T-helper 1 cell (primary cell): ENCODE data around the gene SYDE2.
"Not testable (repeated sequence)": the region's sequence is repeated elsewhere in the genome, so short reads cannot be mapped to it uniquely, and the experiment has no call there.

ENCODE experiments used
- DNase-seq, 5 donors: peaks; one replicate each; pipeline ENCODE4 v3.0.0-alpha.2; 2012 to 2020
- total RNA-seq, 4 donors: gene quantifications; one replicate each; lab custom pipeline; 2026; lab: John Stamatoyannopoulos, UW

The SYDE2 gene
- 5.6 to 19.9 (median 13.3) reads per million in 4 donors for total RNA-seq

DNA sequence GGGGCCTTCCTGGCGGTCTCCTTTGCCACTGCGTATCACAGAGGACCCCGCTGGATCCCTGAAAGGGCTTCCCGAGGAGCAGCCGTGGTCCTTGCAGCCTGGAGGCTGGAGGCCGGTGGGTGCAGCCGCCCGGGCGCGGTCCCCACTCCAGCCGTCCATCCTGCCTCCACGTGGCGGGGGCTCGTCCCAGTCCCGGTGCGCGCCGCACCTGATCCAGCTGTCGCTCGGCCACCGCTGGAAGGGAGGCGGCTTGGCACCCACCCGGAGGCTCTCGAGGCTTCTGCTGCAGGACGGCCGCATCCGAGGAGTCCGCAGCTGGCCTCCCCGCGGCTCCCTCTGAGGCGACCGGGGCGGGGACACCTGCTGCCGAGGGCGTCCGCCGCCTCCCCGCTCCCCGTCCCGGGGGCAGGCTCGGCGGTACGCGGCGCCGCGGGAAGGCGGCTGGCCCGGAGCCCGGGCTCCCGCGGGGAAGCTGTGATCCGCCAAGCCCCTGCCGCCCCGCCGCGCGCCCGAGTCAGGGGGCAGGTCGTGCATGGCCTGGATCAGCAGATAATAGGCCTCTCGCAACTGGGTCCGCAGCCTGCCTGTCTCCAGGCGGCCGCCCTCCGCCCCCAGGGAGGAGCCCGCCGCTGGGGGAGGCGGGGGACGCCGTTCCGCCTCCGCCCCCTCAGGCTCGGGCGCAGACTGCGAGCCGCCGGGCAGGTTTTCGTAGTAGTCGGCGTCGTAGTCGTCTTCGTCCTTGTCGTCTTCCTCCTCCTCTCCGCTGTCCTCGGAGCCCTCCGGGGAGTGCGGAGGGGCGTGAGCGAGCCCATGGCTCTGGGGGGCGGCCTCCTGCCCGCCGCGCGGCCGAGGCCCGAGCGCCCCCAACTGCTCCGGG, at the start of gene SYDE2:
SYDE2 (minus strand) TSS at position 554 of the 877 bp plus-strand sequence; CDS start at position 534, 20 bp downstream.
- DNase-seq: peak; percentile 62 to 81 (median 71)

- DNase-seq: not testable (repeated sequence)
Observed at GRCh38 chr1:85249042-85249441, 48.2 kb upstream of the SYDE2 start.

GRCh38 chr1:85245891-85246290, 45.1 kb upstream of the SYDE2 start:
- no peak for DNase-seq

DNA sequence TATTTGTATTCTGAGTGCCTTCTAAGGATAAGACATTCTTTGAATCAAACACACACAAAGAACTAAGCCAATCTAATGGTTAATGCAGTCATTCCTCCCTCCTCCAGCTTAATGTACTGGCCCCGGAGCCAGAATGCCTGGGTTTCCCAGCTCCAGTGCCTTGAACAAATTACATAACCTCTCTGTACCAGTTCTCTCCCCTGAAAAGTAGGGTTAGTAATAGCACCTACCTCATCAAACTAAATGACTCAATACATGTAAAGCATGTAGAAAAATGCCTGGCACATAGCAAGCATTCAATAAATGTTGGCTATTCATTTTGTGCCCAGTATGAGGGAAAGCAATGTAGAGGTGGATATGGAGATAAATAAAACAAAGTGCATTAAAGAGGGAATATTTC, 44.6 kb upstream of the SYDE2 start:
- DNase-seq: no peak

- no peak for DNase-seq
Observed at GRCh38 chr1:85244271-85245061, 43.6 kb upstream of the SYDE2 start.

GRCh38 chr1:85243372-85243771, 42.6 kb upstream of the SYDE2 start:
- DNase-seq: no peak

GRCh38 chr1:85240643-85241042, 39.8 kb upstream of the SYDE2 start:
- no peak for DNase-seq

DNA sequence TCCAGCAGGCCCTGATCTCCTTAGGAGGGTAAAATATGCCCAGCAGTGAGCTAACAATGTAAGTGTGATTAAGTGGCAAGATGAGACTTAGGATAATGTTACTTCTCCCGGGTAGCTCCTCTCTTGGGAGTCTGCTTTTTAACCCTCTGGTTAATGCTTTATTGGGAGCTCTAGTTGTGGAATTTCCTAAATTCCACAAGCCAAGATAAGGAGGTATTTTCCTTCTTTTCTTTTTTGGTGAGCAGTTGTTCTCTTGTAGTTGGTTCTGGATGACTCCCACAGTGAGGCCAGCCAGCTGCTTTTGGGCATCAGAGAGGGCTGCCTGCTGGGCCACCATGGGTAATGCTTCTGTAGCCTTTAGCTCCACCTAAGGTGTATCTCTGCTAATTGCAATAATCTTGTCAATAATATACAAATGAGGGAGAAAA, 39.4 kb upstream of the SYDE2 start:
- DNase-seq: peak in 1 of 5 donors; percentile 30

DNA sequence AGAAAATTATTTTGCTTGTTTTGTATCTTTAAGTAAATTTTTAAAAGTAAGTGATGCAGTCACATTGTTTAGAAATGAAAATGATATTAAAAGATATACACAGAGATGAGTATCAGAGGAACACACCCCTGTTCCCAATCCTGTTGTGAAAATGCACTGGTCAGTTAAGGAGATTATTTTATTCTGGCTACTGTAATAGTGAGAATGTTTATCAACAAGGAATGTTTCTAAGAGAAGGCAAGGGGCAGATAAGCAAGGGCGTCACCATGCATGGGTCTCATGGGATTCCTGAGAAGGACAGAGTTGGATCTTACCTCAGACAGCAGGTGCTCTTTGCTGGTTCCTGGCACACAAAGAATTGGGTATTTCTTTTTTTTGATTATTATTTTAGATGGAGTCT, 36.8 kb upstream of the SYDE2 start:
- DNase-seq: no peak

DNA sequence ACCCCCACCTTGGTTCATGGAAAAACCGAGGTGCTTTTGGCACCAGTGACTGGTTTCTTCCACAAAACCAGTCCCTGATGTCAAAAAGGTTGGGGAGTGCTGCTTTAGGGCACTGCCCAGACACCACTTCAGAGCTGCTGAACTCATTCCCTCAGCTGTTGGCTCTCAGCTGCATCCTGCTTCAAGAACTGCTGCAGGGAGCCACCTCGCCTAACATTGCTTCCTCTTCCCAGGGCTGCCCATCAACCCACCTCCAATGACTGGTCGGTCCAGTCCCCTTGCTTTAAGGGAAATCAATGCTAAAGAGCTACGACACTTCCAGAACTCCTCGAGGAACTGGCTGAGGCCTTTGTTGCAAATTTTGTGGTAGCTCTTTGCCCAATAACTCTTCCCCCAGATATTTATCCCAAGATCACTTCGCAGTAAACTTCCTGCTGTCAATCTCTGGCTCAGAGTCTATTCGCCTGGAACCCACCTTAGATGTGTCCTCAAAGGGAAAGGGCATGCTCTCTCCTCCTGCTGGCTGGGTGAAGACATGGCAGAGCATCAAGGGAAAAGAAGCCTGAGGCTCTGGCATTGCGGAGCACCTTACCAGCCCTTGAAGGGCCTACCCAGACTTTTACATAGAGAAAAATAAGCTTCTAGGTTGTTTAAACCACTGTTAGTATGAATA, 29.6 kb upstream of the SYDE2 start:
- no peak for DNase-seq

DNA sequence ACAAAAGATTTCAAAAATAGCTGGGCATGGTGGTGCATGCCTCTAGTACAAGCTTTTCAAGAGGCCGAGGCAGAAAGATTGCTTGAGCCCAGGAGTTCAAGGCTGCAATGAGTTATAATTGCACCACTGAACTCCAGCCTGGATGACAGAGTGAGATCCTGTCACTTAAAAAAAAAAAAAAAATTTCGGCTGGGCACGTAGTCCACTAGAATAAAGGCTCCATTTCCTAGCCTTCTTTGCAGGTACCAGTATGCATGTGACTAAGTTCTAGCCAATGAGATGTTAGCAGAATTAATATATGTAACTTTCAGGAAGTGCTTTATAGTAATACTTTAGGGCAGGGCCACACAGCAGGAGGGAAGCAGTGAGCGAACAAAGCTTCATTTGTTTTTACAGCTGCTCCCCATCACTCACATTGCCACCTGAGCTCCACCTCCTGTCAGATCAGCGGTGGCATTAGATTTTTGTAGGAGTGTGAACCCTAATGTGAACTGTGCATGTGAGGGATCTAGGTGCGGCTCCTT, 28.8 kb upstream of the SYDE2 start:
- no peak for DNase-seq

GRCh38 chr1:85228972-85229371, 28.2 kb upstream of the SYDE2 start:
- no peak for DNase-seq

DNA sequence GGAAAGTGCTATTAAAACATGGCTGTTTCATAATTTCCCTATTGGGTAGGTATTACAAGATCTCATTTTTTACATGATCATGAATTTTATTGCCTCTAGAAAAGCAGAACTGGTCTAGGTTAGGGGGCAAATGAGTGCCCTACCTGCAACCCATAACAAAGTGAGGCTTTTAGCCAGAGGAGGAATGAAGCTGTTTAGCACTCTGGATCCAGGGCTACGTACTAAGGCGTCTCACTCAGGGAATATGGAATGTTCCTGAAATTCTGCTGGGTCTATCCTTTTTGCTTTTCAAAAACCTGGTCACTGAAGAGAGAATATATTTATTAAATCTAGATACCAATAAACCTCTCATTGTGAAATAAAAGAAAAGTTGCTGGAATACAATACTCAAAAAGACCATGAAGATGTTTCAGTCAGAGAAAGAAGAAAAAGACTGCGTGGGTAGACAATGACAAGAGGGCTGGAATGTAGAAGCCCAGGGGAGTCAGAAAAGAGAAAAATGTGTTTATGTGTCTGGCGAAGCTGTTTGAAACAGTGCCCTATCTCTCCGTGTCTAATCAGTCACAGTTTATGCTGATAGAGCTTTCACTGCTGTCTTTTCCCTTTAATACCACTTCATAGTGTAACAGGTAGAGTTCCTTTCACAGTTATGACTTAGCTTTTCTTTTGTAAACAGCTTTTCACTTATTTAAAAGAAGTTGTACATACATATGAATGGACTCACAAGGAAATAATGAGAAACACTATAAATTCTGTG, 25.0 kb upstream of the SYDE2 start:
- no peak for DNase-seq

GRCh38 chr1:85224734-85225623, 24.2 kb upstream of the SYDE2 start:
- no peak for DNase-seq

DNA sequence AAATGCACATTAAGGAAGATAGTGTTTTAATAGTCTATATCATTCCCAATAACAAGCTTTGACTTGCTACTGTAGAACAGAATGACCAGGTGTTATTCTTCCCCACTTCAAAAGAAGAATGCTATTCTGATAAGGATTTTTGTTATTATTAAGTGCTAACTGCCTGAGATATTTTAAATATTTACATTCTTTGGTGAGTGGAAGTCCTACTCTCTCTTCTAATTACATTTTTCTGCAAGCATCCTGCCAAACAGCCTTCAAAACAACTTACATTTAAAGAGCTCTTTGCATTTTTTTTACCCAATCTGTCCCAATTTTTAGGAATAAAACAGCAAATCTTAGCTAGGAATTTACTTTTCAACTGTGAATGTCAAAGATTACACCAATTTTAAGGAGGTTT, 23.5 kb upstream of the SYDE2 start:
- DNase-seq: no peak

DNA sequence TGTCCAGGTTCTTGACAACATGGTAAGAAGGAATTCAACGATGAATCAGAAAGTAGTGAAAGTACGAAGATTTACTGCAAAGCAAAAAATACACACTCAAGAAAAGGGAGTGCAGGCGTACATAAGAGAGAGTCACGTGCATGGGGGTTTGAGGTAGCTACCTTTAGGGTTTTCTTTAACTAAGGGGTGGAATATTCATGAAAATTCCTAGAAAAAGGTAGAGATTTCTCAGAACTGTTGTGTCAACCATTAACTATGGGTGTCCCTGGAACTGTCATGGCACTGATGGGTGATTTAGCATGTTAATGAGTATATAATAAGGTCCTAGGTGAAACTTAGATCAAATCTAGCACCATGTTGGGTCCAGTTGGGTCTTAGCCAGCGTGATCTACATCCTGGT, 22.5 kb upstream of the SYDE2 start:
- DNase-seq: no peak

- no peak for DNase-seq
Observed at GRCh38 chr1:85220756-85221201, 20.0 kb upstream of the SYDE2 start.

- no peak for DNase-seq
Observed at GRCh38 chr1:85219853-85220610, 19.2 kb upstream of the SYDE2 start.

GRCh38 chr1:85216697-85217096, 15.9 kb upstream of the SYDE2 start:
- no peak for DNase-seq

GRCh38 chr1:85214654-85215053, 13.8 kb upstream of the SYDE2 start:
- no peak for DNase-seq
